Stimulated activated naive CD8-positive, alpha-beta T cell treated with anti-CD3 and anti-CD28 coated beads, Interleukin-15, Interleukin-2, amounts not matched to agents 100 U/mL and 50 U/mL, for 24 hours (primary cell): ENCODE data around the gene IL22RA1.

Experiments
- ATAC-seq: fragments of 150-1000 bp; cut with Tn5 transposase; one replicate; pipeline ENCODE4 v1.10.0; 2021
- DNase-seq: peaks from one replicate; pipeline ENCODE4 v3.0.0; 2021

IL22RA1 gene

GRCh38 chr1:24136956-24137539 lies 5.9 kb downstream of the IL22RA1 start:
- no peak for DNase-seq
- no peak for ATAC-seq

- no peak for DNase-seq
- no peak for ATAC-seq
These were observed 8.6 kb downstream of the IL22RA1 start for GRCh38 chr1:24134376-24134775.

DNA sequence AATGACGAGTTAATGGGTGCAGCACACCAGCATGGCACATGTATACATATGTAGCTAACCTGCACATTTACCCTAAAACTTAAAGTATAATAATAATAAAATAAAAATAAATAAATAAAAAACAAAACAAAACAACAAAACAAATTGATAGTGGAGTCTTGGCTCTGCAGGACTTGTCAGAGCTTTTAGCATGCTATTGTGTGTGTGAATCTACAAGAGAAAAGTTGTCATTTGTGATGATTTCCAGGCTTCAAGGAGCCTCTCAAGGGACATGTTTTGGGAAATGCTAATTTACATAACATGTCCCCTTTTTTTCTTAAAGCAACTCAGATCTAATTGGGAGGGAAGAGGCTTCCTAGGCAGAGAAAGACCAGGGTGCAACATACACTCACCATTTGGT lies 9.1 kb downstream of the IL22RA1 start:
- DNase-seq (no peak), ATAC-seq (no peak)

DNA sequence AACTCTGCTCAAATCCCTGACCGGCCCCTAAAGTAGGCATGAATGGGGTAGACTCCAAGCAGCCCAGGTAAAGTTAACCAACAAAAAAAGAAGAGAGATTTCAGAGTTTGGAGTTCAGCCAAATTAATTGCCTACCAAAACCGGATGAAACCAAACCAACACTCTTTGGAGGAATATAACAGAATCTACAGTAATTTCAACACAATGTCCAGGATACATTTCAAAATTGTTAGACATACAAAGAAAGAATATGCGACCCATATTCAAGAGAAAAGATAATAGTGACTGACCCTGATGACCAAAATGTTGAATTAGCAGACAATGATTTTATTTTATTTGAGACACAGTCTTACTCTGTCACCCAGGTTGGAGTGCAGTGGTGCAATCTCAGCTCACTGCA lies 12.6 kb downstream of the IL22RA1 start:
- no peak for ATAC-seq
- DNase-seq = no peak

- ATAC-seq (no peak), DNase-seq (no peak)
These were observed 15.1 kb downstream of the IL22RA1 start for GRCh38 chr1:24127801-24128363.

- no peak for DNase-seq
- no peak for ATAC-seq
These were observed 15.7 kb downstream of the IL22RA1 start for GRCh38 chr1:24127134-24127800.

DNA sequence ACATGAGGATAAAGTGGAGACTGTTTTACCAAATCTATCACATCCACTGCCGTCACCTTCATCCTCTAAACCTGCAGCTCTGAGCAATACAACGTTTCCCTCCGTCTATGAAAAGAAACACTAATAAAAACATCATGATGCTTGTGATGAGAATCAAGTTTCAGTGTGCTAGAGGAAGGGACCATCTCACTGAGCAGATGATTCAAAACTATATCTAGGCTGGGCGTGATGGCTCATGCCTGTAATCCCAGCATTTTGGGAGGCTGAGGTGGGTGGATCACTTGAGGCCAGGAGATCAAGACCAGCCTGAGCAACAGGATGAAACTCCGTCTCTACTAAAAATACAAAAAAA lies 16.3 kb downstream of the IL22RA1 start:
- no peak for ATAC-seq

DNA sequence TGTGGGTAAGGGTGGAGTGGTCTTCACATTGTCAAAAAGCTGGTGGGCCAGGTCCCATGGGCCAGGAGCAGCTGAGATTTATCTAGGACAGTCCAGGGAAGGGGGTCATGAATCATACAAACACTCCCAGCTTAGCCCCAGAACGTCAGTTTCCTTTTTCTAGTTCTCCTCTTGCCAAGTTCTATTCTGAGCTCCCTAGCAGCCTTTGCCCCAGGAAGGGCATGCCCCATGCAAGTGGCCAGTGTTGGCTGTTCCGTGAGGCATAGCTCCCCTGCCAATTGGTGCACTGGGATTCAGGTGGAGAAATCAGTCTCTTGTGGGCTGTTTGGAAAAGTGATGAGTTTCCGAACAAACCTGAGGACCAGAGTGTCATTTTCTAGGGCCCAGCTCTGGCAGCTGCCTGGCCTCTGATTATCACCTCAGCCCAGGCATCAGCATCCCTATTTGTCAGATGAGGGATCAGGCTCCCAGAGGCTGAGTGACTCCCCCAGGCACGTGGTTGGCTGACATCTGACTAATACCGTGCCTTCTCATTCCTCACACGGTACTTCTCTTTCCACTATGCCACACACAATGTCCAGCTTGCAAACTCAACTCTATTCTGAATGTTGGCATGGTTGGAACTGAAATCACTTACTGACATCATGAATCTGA lies 16.8 kb downstream of the IL22RA1 start:
- ATAC-seq (no peak), DNase-seq (no peak)

More for the DNA sequence above, 16.3 kb downstream of the IL22RA1 start:
- DNase-seq = no peak

DNA sequence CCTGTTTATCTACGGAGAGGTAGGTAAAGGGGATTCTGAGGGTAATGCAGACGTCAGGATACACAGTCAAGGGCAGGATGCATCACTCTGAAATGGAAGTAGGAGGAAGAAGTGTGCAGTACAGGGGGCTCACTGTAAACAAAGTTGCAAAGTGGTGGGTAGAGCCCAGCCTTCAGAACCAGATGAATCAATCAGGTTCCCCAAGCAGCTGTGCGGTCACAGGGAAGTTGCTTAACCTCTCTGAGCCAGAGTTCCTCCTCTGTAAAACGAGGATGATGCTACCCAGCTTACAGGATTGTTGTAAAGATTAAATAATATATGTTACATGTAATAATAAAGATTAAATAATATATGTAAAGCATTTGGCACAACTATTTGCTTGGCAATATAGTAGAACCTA lies 17.5 kb downstream of the IL22RA1 start:
- DNase-seq (no peak), ATAC-seq (no peak)

- ATAC-seq (no peak), DNase-seq (no peak)
These were observed 18.0 kb downstream of the IL22RA1 start for GRCh38 chr1:24124980-24125379.

DNA sequence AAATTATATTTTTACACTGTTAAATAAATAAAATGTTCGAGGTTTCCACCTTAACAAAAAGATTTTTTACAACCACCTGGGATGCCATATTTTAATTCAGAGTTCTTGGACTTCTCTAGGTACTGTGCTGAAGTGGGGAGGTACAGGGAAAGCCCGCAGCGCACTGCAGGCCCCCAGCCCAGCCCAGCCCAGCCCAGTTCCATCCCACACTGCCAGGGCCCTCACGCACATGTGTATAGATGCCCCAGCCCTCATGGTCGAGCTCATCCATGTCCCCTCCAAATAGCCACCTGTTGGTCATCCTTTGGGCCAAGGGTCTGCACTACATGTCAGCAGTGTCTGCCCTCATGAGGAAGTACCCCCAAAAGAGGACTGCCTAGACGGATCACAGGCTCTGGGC lies 19.3 kb downstream of the IL22RA1 start:
- DNase-seq (no peak), ATAC-seq (no peak)

DNA sequence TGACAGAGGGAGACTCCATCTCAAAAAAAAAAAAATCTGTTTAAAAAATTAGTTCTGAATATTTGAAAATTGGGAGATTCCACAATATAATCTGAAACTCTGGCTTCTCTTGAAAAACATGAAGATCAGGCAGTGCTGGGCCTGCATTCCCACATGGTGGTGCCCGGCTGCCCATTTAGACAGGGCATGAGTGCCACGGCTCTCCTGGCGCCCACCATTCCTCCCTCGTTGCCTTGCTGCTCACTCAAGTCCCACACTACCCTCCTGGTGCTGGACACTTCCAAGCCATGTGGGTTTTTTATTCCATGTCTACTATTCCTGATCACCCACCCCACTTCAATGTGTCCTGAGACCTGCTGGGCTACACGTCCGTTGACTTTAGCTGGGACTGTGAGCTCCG lies 20.2 kb downstream of the IL22RA1 start:
- no peak for ATAC-seq

GRCh38 chr1:24121406-24121805 lies 21.5 kb downstream of the IL22RA1 start:
- no peak for DNase-seq
- no peak for ATAC-seq

More for the DNA sequence above, 20.2 kb downstream of the IL22RA1 start:
- no peak for DNase-seq

- ATAC-seq (no peak), DNase-seq (no peak)
These were observed 22.0 kb downstream of the IL22RA1 start for GRCh38 chr1:24120965-24121364.

- no peak for DNase-seq
These were observed 22.8 kb downstream of the IL22RA1 start for GRCh38 chr1:24119859-24120756.

GRCh38 chr1:24119489-24119858 lies 23.5 kb downstream of the IL22RA1 start:
- no peak for ATAC-seq

More at GRCh38 chr1:24119859-24120756, 22.8 kb downstream of the IL22RA1 start:
- ATAC-seq = no peak

DNA sequence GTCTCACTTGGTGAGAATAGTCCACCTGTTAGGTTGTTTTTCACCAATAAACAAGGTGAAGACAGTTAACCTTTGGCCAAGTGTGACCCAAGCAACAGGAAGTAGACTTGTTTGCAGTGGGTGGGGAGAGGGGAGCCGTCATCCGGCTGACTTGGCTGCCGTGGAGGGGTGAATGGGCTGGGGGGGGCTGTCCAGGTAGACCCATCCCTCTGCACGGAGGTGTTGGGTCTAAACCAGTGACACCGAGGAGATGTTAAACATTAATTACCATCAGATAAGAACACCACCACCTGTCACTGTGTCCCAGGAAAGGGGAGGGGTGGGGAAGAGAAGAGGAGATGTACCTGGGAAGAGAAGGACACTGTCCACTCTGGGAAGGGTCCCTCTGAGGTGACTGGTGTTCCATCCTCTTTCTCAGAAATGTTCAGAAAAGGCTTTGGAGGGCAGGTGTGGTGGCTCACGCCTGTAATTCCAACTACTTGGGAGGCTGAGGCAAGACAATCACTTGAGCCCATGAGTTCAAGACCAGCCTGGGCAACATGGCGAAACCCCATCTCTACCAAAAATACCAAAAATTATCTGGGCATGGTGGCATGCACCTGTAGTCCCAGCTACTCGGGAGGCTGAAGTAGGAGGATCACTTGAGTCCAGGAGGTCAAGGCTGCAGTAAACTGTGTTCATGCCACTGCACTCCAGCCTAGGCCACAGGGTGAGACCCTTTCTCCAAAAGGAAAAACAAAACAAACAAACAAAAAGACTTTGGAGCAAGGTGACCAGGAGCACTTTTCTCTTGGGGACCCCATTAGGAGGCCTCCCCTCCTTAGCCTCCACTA lies 24.3 kb downstream of the IL22RA1 start:
- no peak for ATAC-seq
- DNase-seq = no peak

More at GRCh38 chr1:24119489-24119858, 23.5 kb downstream of the IL22RA1 start:
- DNase-seq = no peak

- ATAC-seq (no peak), DNase-seq (no peak)
These were observed 25.1 kb downstream of the IL22RA1 start for GRCh38 chr1:24117722-24118409.

DNA sequence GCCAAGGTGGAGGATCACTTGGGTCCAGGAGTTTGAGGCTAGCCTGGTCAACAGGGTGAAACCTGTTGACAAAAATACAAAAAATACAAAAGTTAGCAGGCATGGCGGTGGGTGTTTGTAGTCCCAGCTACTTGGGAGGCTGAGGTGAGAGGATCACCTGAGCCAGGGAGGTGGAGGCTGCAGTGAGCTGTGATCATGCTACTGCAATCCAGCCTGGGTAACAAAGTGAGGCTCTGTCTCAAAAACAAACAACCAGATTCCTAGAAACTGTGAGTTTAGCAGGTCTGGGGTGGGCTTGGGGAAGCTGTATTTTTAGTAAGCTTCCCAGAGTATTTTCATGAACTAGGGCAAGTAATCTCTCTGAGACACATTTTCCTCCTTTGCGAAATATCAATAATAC lies 25.8 kb downstream of the IL22RA1 start:
- no peak for ATAC-seq

GRCh38 chr1:24114753-24115152 lies 28.2 kb downstream of the IL22RA1 start:
- DNase-seq (no peak), ATAC-seq (no peak)

More for the DNA sequence above, 25.8 kb downstream of the IL22RA1 start:
- no peak for DNase-seq

- ATAC-seq (no peak), DNase-seq (no peak)
These were observed 29.3 kb downstream of the IL22RA1 start for GRCh38 chr1:24113641-24114033.
